WTC11 (cell line): ENCODE data around the gene ADCY1. TPM values are rescaled to one million over a fixed set of nuclear protein-coding genes. Genes with fewer than 3 reads are reported as not detected.

ENCODE experiments used
- ATAC-seq: fragments of 200-7000 bp; cut with Tn5 transposase; 2 replicates; pipeline ENCODE4 v1.10.0; 2021; ENCODE audit warnings: mild to moderate bottlenecking, moderate library complexity
- CTCF ChIA-PET: fragments of 300-600 bp; sonication (Branson Sonifier 250); formaldehyde crosslinking; loops from one replicate; lab custom pipeline; 2021; ENCODE audit warnings: antibody characterized with exemption; lab: Charles Lee
- POLR2A ChIA-PET: fragments of 350-600 bp; sonication (Branson Sonifier 250); formaldehyde crosslinking; loops from one replicate; lab custom pipeline; 2021; ENCODE audit warnings: antibody characterized with exemption; lab: Charles Lee
- DNase-seq: peaks from one replicate; pipeline ENCODE4 v3.0.0; 2021; ENCODE audit warnings: low spot score
- H3K27ac Mint-ChIP-seq: 2 replicates; pipeline ENCODE4 v1.8.0; 2021; ENCODE audit warnings: mixed read lengths
- H3K27me3 Mint-ChIP-seq: 2 replicates; pipeline ENCODE4 v1.8.0; 2021; ENCODE audit warnings: low read depth, mild to moderate bottlenecking, moderate library complexity, mixed read lengths
- H3K36me3 Mint-ChIP-seq: 2 replicates; pipeline ENCODE4 v1.8.0; 2021; ENCODE audit warnings: mixed read lengths
- H3K4me1 Mint-ChIP-seq: 2 replicates; pipeline ENCODE4 v1.8.0; 2022; ENCODE audit warnings: mixed read lengths
- H3K4me3 Mint-ChIP-seq: 2 replicates; pipeline ENCODE4 v1.8.0; 2021; ENCODE audit warnings: mild to moderate bottlenecking, moderate library complexity, mixed read lengths
- H3K9me3 Mint-ChIP-seq: 2 replicates; pipeline ENCODE4 v1.8.0; 2021; ENCODE audit warnings: mixed read lengths
- EMX1 ChIP-seq: fragments of 250-450 bp; sonication (Bioruptor Pico); IDR thresholded peaks from 2 replicates; pipeline ENCODE4 v1.8.0; 2021; ENCODE audit warnings: mild to moderate bottlenecking
- OVOL2 ChIP-seq: fragments of 250-450 bp; sonication (Bioruptor Pico); IDR thresholded peaks from 2 replicates; pipeline ENCODE4 v1.9.0; 2021; ENCODE audit warnings: mild to moderate bottlenecking, borderline replicate concordance
- ZNF121 ChIP-seq: sonication (generic); formaldehyde crosslinking; IDR thresholded peaks from 2 replicates; pipeline ENCODE4 v1.8.0; 2023; ENCODE audit warnings: missing genetic modification reagents
- ZNF317 ChIP-seq: sonication (generic); formaldehyde crosslinking; IDR thresholded peaks from 2 replicates; pipeline ENCODE4 v1.8.1; 2023; ENCODE audit warnings: low read depth, mild to moderate bottlenecking, moderate library complexity, missing genetic modification reagents, borderline replicate concordance
- ZNF671 ChIP-seq: fragments of 250-450 bp; sonication (Bioruptor Pico); IDR thresholded peaks from 2 replicates; pipeline ENCODE4 v1.8.0; 2021; ENCODE audit warnings: mild to moderate bottlenecking
- total RNA-seq: library from RNA; stranded (reverse); gene quantifications from 3 replicates; pipeline ENCODE4 v1.2.3, GENCODE V29; 2021
- TF ChIP-seq, protein P1 (sequence below): fragments of 250-450 bp; sonication (Bioruptor Pico); IDR thresholded peaks from 2 replicates; pipeline ENCODE4 v1.9.0; 2021; ENCODE audit warnings: moderate library complexity, mild to moderate bottlenecking, inconsistent platforms, borderline replicate concordance
- TF ChIP-seq, protein P2 (sequence below): sonication (generic); formaldehyde crosslinking; IDR thresholded peaks from 2 replicates; pipeline ENCODE4 v1.8.1; 2022; ENCODE audit warnings: mild to moderate bottlenecking, moderate library complexity, missing genetic modification reagents
- TF ChIP-seq, protein P3 (sequence below): sonication (generic); formaldehyde crosslinking; IDR thresholded peaks from 2 replicates; pipeline ENCODE4 v1.8.1; 2022; ENCODE audit warnings: low read depth, mild to moderate bottlenecking, moderate library complexity, missing genetic modification reagents, borderline replicate concordance
- TF ChIP-seq, protein P4 (sequence below): sonication (generic); formaldehyde crosslinking; IDR thresholded peaks from 2 replicates; pipeline ENCODE4 v1.8.0; 2023; ENCODE audit warnings: missing genetic modification reagents
- TF ChIP-seq, protein P5 (sequence below): sonication (generic); formaldehyde crosslinking; IDR thresholded peaks from 2 replicates; pipeline ENCODE4 v1.8.0; 2022; ENCODE audit warnings: missing genetic modification reagents
- TF ChIP-seq, protein P6 (sequence below): sonication (generic); formaldehyde crosslinking; conservative IDR thresholded peaks from 2 replicates; pipeline ENCODE4 v1.8.1; 2022; ENCODE audit warnings: mild to moderate bottlenecking, missing genetic modification reagents
- TF ChIP-seq, protein P7 (sequence below): sonication (generic); formaldehyde crosslinking; IDR thresholded peaks from 2 replicates; pipeline ENCODE4 v1.8.1; 2022; ENCODE audit warnings: mild to moderate bottlenecking, missing genetic modification reagents, moderate library complexity, borderline replicate concordance

The ADCY1 gene
- total RNA-seq, 1 experiment from 2014 or later, result 29.0 TPM

DNA sequence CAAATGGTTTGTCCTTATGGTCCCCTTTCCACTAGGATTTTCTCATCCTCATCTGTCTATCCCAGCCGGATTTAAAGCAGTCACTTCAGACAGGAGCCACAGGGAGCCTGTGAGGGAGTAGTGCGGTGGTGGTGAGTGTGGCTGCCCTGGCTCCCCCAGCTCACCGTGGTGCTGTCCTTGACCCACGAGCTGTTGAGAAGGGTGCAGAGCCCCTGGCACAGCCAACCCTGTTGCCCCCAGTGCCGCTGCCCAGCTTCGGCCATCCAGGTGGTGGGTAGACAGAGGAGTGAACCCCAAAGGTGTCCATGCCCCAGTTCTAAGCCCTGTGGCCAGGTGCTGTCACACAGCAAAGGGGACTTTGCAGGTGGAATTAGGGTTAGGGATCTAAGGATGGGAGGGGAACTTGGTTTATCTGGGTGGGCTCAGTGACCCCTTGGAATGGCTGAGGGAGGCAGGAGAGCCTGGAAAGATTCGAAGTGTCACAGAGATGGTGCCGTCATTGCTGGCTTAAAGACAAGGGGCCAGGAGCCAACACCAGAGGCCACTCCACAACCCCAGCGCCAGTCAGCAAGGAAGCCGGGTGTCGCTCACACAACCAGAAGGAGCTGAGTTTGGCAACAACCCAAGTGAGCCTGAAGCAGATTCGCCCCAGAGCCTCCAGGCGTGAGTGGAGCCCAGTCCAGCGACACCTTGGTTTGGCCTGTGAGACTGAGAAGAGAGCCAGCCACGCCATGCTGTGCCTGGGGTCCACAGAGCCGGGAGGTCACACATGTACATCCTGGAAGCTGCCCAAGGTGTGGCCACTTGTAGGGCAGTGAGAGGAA is 142.4 kb downstream of the ADCY1 start (continued):
- TF ChIP-seq, protein P1, sequence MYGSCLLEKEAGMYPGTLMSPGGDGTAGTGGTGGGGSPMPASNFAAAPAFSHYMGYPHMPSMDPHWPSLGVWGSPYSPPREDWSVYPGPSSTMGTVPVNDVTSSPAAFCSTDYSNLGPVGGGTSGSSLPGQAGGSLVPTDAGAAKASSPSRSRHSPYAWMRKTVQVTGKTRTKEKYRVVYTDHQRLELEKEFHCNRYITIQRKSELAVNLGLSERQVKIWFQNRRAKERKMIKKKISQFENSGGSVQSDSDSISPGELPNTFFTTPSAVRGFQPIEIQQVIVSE (CRISPR knock-in tag), result no peak

DNA sequence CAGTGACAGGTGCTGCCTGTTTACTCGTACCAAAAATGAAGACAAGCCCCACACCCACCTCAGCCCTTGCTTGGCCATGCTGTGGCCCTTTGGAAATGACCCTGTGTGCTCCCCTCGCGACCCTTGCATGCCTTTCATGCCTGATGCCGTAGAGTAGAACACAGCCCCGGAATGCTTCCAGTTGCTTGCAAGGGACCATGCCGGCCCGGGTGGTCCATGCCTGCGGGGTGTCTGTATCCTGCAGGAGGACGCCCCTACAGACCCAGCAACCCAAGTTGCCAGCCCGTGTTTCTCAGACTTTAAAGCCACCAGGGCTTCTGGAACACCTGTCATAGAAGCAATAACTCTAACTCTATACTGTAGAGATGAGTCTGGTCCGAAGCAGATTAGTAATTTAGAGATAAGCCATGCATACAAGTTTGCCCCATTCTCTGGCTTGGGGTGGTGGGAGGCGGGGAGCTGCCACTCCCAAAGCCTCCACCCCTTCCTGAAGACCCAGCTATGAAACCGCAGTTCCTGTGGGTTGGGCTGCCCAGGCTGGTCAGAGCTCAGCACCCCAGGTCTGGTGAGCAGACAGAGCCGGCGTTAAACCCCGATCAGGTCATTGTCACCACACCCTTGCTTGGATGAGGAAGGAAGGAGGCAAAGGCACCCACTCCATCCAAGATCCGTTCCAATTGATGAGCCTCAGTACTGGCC is 143.5 kb downstream of the ADCY1 start:
- no peaks in the 10 kb centered on the region for H3K27me3 Mint-ChIP-seq
- no peaks in the 10 kb centered on the region for H3K36me3 Mint-ChIP-seq
- ATAC-seq (no peak), DNase-seq (no peak)
- POLR2A ChIA-PET, result no interaction called here
- CTCF ChIA-PET, result no interaction called here
- TF ChIP-seq EMX1 (CRISPR knock-in tag), result no peak
- TF ChIP-seq, protein P2, sequence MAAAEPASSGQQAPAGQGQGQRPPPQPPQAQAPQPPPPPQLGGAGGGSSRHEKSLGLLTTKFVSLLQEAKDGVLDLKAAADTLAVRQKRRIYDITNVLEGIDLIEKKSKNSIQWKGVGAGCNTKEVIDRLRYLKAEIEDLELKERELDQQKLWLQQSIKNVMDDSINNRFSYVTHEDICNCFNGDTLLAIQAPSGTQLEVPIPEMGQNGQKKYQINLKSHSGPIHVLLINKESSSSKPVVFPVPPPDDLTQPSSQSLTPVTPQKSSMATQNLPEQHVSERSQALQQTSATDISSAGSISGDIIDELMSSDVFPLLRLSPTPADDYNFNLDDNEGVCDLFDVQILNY (CRISPR knock-in tag), result no peak
- no peak overlapping the region for H3K4me3 Mint-ChIP-seq
- no peaks in the 10 kb centered on the region for H3K4me1 Mint-ChIP-seq
- H3K27ac Mint-ChIP-seq, result no peak overlapping the region
- no peaks in the 10 kb centered on the region for H3K9me3 Mint-ChIP-seq

DNA sequence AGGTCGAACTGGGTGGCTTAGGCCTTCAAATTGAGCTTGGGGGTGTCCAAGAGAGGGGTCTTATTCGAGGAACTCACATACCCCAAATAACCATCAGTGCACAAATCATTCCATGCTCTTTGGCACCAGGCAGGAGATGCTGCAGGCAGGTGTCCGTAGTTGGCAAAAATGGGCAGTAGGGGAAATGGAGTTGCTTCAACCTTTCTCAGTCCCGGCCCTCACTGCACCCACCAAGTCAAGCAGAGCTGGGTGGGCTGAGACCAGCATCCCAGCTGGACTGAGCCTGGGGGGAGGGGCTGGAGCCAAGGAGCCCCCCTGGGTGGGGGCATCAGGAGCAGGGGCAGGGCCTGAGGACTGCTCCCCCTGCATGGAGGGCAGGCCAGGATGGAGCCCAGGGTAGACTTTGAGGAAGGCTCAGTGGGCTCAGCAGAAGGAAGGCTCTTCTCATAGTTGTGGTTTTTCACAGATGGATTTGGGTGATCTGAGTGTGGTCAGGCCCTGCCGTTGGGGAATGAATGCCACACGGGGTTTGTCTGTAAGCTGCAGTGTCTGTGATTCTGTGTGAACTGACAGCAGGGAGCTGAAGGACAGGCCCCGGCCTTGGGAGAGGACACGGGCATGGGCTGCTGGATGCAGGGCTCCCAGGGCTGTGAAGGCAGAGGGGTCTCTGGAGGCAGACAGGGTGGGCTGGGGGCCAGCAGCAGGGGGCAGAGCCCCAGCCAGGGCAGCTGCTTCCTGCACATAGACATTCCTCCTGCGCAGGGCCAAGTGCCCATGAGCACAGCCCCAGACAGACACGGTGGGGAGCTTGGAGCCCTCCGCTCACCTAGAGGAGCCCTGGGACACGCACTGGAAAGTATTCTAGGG is 144.5 kb downstream of the ADCY1 start:
- ATAC-seq, result no peak
- H3K4me3 Mint-ChIP-seq, result no peak overlapping the region
- TF ChIP-seq, protein P3, sequence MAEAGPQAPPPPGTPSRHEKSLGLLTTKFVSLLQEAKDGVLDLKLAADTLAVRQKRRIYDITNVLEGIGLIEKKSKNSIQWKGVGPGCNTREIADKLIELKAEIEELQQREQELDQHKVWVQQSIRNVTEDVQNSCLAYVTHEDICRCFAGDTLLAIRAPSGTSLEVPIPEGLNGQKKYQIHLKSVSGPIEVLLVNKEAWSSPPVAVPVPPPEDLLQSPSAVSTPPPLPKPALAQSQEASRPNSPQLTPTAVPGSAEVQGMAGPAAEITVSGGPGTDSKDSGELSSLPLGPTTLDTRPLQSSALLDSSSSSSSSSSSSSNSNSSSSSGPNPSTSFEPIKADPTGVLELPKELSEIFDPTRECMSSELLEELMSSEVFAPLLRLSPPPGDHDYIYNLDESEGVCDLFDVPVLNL (CRISPR knock-in tag), result no peak
- TF ChIP-seq ZNF121 (CRISPR knock-in tag), result no peak
- CTCF ChIA-PET, result no interaction called here
- no peaks in the 10 kb centered on the region for H3K9me3 Mint-ChIP-seq
- no peak for DNase-seq
- H3K36me3 Mint-ChIP-seq, result peaks cover 2% of the 10 kb centered on the region
- POLR2A ChIA-PET, result no interaction called here
- no peaks in the 10 kb centered on the region for H3K27me3 Mint-ChIP-seq
- no peaks in the 10 kb centered on the region for H3K4me1 Mint-ChIP-seq
- no peak overlapping the region for H3K27ac Mint-ChIP-seq

DNA sequence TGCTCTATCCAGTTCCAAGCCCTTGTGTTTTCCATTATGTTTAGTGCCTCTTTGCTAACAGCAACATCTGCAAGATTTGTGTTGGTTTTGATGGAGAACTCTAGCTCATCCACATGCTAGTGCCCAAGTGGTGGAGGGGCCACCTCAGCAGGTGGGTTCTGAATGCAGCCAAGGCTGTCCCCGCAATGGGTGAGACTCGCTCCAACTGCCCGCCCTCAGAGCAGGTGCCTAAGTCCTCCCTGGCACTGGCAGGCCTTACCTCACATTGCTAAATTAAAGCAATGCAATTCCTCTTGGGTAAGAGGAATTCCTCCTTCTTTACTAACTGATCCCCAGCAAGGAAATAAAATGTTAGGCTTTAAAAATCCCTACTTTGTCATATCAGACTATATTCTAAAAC is 146.8 kb downstream of the ADCY1 start:
- Mint-ChIP-seq H3K36me3 (peaks cover 24% of the 10 kb centered on the region), H3K27ac (no peak overlapping the region), H3K4me1 (peaks cover 4% of the 10 kb centered on the region; the same call in 1 of the 2 replicates), H3K4me3 (no peak overlapping the region), H3K9me3 (peaks cover 7% of the 10 kb centered on the region), H3K27me3 (no peaks in the 10 kb centered on the region)
- no peak for ATAC-seq
- ChIA-PET CTCF (no interaction called here), POLR2A (no interaction called here)
- no peak for DNase-seq
- TF ChIP-seq, protein P4, sequence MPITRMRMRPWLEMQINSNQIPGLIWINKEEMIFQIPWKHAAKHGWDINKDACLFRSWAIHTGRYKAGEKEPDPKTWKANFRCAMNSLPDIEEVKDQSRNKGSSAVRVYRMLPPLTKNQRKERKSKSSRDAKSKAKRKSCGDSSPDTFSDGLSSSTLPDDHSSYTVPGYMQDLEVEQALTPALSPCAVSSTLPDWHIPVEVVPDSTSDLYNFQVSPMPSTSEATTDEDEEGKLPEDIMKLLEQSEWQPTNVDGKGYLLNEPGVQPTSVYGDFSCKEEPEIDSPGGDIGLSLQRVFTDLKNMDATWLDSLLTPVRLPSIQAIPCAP (CRISPR knock-in tag), result no peak
- TF ChIP-seq ZNF671 (no peak), OVOL2 (CRISPR knock-in tag) (no peak), ZNF317 (CRISPR knock-in tag) (no peak)
- TF ChIP-seq, protein P5, sequence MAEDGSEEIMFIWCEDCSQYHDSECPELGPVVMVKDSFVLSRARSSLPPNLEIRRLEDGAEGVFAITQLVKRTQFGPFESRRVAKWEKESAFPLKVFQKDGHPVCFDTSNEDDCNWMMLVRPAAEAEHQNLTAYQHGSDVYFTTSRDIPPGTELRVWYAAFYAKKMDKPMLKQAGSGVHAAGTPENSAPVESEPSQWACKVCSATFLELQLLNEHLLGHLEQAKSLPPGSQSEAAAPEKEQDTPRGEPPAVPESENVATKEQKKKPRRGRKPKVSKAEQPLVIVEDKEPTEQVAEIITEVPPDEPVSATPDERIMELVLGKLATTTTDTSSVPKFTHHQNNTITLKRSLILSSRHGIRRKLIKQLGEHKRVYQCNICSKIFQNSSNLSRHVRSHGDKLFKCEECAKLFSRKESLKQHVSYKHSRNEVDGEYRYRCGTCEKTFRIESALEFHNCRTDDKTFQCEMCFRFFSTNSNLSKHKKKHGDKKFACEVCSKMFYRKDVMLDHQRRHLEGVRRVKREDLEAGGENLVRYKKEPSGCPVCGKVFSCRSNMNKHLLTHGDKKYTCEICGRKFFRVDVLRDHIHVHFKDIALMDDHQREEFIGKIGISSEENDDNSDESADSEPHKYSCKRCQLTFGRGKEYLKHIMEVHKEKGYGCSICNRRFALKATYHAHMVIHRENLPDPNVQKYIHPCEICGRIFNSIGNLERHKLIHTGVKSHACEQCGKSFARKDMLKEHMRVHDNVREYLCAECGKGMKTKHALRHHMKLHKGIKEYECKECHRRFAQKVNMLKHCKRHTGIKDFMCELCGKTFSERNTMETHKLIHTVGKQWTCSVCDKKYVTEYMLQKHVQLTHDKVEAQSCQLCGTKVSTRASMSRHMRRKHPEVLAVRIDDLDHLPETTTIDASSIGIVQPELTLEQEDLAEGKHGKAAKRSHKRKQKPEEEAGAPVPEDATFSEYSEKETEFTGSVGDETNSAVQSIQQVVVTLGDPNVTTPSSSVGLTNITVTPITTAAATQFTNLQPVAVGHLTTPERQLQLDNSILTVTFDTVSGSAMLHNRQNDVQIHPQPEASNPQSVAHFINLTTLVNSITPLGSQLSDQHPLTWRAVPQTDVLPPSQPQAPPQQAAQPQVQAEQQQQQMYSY, result no peak
- TF ChIP-seq, protein P6, sequence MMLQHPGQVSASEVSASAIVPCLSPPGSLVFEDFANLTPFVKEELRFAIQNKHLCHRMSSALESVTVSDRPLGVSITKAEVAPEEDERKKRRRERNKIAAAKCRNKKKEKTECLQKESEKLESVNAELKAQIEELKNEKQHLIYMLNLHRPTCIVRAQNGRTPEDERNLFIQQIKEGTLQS (CRISPR knock-in tag), result no peak
- TF ChIP-seq, protein P7, sequence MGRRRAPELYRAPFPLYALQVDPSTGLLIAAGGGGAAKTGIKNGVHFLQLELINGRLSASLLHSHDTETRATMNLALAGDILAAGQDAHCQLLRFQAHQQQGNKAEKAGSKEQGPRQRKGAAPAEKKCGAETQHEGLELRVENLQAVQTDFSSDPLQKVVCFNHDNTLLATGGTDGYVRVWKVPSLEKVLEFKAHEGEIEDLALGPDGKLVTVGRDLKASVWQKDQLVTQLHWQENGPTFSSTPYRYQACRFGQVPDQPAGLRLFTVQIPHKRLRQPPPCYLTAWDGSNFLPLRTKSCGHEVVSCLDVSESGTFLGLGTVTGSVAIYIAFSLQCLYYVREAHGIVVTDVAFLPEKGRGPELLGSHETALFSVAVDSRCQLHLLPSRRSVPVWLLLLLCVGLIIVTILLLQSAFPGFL, result no peak
